DMS53 treated with DMSO at 0.1 percent for 48 hours (cell line): ENCODE measurements around the gene TRAPPC1.
A peak's percentile ranks its signal among the peaks of the same experiment; 100 is the strongest.

Source experiments
- DNase-seq: peaks from one replicate; lab custom pipeline; 2025; ENCODE audit not compliant: unreplicated experiment; lab: John Stamatoyannopoulos, UW

TRAPPC1 gene

DNA sequence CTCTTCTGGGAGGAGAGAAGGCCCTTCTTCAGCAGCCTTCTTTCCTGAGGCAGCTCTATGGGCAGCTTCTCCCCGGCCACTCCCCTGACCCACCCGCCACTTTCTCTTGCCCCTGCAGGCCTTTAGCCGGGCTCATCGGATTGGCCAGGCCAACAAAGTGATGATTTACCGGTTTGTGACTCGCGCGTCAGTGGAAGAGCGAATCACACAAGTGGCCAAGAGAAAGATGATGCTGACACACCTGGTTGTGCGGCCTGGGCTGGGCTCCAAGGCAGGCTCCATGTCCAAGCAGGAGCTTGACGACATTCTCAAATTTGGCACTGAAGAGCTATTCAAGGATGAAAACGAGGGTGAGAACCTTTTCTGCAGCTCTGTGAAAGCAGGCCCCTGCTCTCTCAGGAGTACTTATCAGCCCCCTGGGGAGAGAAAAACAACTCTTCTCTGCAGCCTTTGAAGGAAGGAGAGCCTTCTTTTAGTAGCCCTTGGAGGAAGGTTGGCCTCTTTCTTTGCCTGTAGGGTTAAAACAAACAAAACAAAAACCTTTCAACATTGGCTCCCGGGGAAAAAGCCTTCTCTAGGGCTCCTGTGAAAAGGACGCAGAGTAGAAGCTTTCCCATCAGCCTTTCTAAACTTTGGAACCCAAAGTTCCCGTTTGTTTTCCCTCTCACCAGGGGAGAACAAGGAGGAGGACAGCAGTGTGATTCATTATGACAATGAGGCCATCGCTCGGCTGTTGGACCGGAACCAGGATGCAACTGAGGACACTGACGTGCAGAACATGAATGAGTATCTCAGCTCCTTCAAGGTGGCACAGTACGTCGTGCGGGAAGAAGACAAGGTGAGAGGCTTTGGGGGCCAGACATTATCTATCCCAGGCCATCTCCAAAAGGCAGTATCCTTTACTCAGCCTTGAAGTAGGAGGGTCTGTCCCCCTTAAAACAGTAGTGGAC is 28.3 kb downstream of the TRAPPC1 start:
- DNase-seq: no peak

DNA sequence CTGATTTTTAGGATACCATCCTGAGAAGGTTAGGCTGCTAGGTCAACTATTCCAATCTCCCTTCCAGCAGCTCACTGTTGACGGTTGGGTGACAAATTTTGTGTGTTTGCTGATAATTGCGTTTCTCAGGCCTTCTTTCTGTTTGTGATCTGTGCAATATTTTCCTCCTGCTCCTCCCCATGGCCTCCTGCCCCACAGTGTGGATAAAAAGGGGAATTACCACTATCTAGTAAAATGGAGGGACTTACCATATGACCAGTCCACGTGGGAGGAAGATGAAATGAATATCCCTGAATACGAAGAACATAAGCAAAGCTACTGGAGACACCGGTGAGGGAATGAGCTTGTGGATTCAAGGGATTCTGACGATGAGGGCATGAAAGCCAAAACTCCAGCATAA is 34.0 kb downstream of the TRAPPC1 start:
- peak; percentile 13 for DNase-seq

DNA sequence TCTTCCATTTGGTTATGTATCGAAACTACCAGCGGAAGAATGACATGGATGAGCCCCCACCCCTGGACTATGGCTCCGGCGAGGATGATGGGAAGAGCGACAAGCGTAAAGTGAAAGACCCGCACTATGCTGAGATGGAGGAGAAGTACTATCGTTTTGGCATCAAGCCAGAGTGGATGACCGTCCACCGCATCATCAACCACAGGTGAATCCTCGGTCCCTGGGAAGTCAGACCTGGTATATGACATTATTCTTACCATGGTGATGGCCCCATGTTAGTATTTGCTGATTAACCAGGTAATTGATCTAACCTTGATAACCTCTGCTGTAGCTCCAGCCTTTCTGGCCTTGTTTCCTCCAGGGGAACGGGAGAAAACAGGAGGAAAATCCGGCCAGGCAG is 34.7 kb downstream of the TRAPPC1 start:
- no peak for DNase-seq

DNA sequence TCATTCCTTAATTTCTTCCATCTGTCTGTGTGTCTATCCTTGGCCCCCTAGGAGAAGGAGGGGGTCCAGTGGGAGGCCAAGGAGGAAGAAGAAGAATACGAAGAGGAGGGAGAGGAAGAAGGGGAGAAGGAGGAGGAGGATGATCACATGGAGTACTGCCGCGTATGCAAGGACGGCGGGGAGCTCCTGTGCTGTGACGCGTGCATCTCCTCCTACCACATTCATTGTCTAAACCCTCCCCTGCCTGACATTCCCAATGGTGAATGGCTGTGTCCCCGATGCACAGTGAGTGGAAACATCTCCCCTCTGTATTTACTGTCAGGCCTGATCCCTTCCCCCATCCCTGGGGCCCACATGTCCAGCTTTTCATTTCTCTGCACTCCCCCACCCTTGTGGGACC is 36.9 kb downstream of the TRAPPC1 start:
- no peak for DNase-seq

DNA sequence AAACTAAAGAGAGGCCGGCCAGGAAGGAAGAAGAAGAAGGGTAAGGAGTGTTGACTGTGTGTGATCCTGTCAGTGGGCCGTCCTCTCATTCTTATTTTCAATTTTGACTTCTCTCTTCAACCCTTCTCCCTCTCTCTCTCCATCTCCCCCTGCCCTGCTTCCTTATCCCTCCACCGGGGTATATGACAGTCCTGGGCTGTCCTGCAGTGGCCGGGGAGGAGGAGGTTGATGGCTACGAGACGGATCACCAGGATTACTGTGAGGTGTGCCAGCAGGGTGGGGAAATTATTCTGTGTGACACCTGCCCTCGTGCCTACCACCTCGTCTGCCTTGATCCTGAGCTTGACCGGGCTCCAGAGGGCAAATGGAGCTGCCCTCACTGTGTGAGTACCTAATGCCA is 37.5 kb downstream of the TRAPPC1 start:
- DNase-seq: no peak

DNA sequence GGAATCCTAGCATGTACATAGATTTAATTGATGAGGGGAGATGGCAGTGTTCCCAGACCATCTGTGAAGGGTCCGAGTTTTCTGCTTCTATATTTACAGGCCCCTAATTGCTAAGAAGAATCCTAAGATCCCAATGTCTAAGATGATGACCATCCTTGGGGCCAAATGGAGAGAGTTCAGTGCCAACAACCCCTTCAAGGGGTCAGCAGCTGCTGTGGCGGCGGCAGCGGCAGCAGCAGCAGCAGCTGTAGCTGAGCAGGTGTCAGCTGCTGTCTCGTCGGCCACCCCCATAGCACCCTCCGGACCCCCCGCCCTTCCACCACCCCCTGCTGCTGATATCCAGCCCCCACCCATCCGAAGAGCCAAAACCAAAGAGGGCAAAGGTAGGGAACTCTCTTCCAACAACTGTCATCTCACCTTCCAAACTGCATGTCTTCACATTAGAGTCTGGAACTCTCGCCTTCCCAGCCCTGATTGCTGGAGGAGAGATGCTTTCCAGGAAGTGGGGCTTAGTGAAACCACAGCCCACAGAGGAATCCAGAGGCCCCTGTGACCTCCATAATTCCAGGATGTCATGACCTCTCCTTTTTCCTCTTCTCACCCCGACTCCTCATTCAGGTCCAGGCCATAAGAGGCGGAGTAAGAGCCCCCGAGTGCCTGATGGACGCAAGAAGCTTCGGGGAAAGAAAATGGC is 38.4 kb downstream of the TRAPPC1 start:
- DNase-seq: no peak

DNA sequence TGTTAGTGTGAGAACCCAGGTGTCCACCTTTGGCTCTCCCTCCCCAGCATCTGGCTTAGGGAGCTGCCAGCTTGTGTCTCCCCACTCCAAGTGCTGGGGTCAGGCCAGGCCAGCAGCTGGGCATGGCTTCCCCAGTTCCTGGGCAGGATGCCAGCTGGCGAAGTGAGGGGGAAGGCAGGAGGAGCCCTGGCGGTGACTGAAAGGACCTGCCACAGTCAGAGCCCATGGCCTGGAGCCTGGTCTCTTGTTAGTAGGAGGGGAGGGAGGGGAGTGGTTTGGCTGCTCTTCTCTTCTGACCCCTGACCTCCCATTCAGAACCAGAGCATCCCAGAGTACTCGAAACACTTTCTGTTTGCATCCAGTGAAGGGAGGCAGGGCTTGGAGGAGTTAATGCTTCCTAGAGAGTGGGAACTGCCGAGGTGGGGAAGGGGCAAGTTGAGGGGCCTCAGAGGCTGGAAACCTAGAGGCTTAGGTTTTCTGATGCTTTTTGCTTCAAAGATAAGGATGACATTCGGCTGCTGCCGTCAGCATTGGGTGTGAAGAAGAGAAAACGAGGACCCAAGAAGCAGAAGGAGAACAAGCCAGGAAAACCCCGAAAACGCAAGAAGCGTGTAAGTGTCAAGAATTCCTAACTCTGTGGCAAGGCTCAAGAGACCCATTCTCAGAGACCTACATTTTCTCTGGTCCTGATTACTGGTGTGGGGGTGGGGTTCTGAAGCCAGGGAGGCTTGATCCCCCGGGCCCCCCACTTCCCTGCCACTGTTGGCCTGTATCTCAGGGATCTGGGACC is 42.4 kb downstream of the TRAPPC1 start:
- DNase-seq: peak; percentile 97

DNA sequence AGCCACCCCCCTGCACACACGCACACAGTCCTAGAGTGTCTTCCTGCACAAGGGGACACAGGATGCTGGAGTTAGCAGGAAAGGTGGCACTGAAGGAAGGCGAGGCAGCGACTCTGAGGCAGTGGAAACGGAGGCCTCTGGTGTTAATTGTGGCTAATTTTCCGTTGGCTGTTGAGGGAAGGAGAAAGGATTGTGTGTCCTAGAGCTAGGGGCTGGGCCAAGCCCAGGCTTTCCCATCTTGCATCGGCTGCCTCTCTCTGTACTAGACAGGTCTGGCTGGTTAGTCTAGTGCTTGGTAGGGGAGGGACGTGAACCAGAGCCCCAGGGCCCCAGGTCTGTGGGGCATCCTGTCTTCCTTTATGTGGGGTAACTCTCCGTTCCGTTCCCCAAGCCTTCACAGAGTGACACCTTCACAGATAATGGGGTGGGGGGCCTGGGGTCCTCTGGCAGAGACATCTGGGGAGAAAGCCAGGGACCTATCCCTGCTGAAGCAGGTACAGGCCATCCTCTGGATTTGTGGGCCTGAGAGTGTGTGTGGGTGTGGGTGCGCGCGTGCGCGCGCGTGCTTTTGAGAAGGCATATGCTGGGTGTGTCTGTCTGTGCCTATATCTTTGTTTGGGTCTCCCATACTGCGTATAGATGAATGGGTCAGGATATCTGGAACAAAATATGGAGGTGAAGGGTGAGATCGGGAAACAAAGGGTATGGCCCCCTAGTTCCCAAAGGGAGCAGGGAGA is 43.4 kb downstream of the TRAPPC1 start, which contains the start of gene CHD3:
Gene CHD3 (plus strand): TSS at position 606 of the 737 bp plus-strand sequence. CDS start 212 bp downstream, outside the sequence.
- DNase-seq: peak; percentile 82

DNA sequence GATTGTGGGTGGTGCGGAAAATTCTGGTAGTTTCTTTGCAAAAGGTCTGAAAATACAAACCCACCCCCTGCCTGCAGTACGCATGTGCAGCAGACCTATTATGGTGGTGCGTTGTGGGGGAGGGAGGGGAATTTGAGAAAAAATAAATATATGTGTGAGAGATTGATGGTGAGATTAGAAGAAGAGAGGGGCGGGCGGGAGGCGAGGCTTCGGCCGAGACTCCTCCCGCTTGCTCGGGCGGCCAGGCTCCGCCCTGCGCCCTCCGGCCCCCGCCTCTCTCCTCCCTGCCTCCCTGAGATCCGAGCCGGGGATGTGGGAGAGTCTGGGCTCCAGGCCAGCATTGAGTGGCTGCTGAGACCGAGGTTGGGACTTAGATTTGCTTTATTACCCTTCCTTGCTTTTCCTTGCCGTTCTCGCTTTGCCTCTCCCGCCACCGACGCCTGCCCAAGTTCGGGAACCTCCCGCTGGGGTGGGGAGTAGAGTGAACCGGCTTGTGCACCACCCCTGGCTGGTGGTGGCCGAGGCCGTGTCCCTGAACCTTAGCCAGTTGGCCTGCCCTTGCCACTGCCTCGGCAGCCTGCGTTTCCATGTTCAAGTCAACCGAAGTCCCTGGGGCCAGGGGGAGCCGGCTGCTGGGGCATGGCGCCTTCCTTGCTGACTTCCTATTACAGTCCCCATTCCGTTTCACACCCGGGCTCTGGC is 44.1 kb downstream of the TRAPPC1 start:
- DNase-seq: peak; percentile 97

DNA sequence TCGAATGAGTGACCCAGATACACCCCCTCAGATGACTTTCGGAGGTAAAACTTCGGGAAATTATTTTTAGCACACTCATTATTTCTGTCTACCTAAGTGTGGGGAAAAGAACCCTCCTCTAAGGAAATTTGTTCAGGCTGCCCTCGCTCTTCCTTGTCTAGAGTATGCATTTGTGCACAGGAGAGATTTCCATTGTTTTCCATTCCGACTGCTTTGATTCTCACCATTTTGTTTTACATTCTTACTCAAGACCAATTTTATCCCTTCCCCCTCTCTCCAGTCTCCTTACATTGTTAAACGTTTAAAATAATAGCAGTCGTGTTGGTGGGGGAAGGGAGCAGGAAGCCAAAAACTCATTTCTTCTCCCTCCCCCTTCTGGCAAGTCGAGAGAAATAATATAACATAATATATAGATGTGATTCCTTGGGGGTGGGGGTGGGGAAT is 44.7 kb downstream of the TRAPPC1 start:
- peak; percentile 85 for DNase-seq

DNA sequence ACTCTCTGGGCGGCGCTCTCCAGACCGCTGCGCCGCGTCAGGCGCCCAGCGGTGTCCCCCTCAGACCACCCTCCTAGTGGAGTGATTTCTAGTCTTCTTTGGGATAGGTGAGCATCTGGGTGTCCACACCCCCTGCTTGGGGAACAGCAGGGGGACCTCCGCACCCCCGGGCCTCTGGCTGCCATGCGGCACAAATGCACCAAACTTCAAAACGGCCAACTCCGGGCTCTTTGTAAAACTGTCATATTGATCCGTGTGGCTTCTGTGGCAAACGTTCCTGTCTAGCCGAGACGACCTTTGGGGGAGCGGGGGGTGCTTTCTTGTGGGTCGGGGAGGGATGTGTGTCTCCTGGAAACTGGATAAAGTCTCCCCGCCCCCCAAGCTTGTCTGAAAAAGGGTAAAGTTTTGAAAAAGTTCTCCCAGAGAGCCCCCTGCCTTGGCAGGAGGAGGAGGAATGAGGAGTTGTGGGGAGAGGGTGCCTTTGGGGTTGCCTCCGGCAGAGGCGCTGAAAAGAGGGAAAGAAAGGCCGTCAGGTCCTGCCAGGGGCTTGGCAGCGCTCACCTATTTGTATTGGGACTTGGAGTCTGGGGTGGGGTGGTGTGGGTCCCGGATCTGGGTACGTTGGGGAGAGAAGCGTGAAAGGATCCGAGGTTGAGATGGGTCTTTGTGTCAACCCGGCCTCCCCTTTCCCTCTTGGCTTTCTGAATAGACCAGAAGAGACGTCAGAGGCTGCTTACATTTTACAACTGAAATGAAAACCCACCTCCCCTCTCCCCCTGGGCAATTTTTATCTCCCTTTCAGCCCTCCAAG is 45.3 kb downstream of the TRAPPC1 start:
- DNase-seq: peak; percentile 74

DNA sequence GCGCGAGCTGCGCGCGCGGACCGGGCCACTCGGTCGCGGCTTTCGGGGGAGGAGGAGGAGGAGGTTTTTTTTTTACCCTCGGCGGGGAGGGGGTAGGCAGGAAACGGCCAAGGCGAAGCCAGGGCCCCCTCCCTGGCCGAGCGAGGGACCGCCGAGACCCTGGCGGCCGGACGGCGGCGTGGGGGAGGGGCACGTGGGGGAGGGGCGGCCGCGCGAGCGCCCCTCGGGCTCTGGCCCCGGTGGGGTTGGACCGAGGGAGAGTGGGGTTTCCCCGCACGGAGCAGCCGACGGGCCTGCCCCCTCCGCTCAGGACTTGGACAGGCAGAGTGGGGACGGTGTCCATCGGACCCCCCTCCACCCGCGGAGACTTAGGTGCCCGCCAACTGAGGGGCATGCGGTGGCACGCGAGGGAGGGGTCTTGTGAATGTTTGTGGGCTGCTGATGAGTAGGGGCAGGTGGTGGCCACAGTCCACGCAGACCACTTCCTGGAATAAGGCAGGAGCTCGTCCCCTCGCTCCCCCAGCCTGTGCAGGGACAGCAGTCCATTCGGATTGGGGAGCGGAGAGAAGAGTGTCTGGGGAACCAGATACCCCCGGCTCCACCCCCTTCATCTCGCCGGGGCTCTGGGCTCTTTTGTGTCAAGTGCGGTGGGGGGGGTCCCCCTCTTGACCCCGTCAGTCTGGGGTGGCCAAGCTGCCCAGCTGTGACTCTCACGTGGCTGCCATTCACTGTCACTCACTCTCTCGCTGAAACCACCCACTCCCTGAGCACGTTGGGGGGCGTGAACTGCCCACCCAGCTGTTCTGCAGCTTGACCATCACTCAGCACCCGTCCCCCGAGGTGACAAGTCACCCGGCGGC is 46.1 kb downstream of the TRAPPC1 start:
- DNase-seq: peak; percentile 50

DNA sequence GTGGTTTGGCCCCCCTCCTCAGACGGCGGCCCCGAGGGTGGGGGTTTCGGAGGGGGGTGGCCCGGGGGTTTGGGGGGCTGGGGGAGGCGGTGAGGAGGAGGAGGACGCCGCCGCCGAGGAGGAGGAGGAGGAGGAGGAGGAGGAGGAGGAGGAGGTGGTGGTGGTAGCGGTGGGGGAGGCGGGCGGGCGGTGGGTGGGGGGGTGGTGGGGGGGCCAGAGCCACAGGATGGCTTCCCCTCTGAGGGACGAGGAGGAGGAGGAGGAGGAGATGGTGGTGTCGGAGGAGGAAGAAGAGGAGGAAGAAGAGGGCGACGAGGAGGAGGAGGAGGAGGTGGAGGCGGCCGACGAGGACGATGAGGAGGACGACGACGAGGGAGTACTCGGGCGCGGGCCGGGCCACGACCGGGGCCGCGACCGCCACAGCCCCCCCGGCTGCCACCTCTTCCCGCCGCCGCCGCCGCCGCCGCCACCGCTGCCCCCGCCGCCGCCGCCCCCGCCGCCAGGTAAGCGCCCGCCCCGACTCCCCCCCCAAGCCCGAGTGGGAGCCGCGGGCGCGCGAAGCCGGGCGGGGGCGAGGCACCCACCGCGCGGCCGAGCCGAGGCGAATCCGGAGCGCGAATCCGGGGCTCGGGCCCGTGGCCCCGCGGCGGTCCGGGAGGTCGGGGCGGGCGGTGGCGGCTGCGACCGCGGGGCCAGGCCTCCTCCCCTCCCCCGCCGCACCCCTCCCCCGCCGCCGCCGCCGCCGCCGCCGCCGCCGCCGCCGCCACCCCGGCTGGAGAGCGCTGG is 47.0 kb downstream of the TRAPPC1 start:
- no peak for DNase-seq

DNA sequence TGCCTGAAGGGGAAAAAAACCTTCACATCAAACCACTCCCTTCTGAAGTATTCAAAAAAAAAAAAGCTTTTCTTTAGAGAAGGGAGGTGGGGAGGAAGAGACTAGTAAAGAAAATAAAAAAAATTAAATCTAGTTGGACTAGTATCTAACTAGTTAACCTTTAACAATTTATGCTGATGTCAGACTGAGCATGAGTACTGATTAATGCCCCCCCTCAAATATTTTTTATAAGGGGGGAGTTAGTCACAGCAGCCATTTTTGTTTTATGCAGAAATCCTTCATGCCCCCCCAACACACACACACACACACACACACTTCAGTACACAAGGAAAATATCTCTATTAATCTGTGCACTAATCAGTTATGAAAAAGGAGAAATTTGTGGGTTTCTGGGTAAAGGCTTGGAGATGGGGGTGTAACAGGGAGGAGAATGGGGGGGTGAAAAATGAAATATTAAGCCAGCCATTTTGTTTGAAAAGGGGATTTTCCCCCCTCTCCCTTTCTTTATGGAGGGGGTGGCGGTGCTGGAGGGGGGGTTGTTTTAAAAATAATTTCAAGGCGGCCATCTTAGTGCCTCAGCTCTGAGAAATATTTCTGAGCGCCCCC is 47.9 kb downstream of the TRAPPC1 start:
- DNase-seq: peak; percentile 39

DNA sequence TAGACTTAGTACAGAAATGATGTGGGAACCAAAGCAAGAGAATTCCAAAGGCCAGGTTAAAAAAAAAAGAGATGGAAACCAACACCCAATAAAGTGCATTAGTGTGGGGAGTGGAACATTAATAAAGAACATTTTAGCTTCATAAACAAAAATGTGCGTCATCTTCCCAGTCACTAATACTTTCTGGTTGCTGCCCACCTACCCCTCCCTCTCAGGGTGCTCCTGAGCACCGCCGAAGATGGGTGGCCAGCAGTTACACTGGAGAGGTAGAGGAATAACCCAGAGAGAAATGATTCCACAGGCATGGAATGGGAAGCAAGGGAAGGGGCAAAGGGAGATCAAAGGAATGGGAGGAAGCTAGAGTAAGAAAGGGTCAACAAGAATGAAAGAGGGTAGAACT is 49.1 kb downstream of the TRAPPC1 start:
- peak; percentile 20 for DNase-seq

DNA sequence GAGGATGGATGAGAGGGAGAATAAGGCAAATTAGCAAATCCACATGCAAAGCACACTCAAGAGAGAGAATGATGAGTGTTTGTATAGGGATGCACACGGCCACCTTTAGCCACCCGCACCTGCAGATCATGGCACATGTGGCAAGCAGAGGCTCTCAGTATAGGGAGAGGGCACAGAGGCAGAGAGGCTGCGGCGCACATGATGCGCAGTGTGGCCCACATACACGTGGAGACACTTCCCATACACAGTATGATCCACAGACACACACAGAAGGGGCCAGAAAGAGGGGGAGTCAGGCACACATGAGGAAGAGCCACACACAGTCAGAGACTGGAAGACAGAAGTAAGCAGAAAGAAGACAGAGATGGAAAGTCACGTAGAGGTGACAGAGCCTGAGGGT is 49.7 kb downstream of the TRAPPC1 start:
- peak; percentile 87 for DNase-seq
